Stimulated activated CD8-positive, alpha-beta memory T cell treated with anti-CD3 and anti-CD28 coated beads, Interleukin-12 subunit alpha, Interleukin-12 subunit beta, amount 100 ng/mL, for 4 hours (primary cell): ENCODE measurements around the gene GNB1L.
"Not testable (repeated sequence)": the region's sequence is repeated elsewhere in the genome, so short reads cannot be mapped to it uniquely, and the experiment has no call there.

Experiments
- DNase-seq: peaks from one replicate; pipeline ENCODE4 v3.0.0-alpha.2; 2020; ENCODE audit warnings: low read depth

Gene GNB1L

DNA sequence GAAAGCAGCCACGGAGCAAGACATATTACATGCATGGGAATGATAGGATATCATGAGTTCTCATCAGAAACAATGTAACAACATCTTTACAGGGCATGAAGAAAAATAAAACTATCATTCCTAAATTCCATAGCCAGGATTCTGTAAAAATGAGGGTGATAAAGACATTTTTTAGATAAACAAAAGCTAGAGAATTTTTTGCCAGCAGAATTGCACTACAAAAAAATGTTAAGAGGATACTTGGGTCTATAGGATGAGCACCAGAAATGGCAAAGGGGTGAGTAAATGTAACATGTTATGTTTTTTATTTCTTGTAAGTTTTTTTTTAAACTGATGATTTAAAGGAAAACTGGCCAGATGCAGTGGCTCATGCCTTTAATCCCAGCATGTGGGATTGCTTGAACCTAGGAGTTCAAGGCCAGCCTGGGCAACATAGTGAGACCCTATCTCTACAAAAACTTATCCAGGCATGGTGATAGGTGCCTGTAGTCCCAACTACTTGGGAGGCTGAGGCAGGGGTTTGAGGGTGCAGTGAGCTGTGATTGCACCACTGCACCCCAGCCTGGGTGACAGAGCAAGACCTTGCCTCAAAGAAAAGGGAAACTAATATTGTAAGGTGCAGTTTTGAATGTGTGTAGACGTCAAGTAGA is 60.9 kb downstream of the GNB1L start:
- no peak for DNase-seq

DNA sequence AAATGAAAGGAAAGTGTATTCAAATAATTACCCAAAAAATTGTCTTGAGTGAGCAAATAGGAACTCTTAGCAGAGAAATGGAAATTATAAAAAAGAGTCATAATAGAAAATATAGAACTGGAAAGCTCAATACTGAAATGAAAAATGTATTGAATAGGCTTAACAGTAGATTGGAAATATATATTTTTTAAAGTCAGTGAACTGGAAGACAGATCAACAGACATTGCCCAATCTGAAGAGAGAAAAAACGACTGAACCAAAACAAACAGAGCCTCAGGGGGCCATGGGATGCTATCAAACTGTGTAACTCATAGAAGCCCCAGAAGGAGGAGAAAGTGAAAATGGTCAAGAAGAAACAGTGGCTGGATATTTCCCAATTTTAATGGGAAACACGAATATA is 61.5 kb downstream of the GNB1L start:
- no peak for DNase-seq

DNA sequence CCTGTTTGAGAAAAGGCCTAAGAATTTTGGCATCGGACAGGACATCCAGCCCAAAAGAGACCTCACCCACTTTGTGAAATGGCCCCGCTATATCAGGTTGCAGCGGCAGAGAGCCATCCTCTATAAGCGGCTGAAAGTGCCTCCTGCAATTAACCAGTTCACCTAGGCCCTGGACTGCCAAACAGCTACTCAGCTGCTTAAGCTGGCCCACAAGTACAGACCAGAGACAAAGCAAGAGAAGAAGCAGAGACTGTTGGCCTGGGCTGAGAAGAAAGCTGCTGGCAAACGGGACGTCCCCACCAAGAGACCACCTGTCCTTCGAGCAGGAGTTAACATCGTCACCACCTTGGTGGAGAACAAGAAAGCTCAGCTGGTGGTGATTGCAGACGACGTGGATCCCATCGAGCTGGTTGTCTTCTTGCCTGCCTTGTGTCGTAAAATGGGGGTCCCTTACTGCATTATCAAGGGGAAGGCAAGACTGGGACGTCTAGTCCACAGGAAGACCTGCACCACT is 62.2 kb downstream of the GNB1L start:
- DNase-seq = not testable (repeated sequence)

DNA sequence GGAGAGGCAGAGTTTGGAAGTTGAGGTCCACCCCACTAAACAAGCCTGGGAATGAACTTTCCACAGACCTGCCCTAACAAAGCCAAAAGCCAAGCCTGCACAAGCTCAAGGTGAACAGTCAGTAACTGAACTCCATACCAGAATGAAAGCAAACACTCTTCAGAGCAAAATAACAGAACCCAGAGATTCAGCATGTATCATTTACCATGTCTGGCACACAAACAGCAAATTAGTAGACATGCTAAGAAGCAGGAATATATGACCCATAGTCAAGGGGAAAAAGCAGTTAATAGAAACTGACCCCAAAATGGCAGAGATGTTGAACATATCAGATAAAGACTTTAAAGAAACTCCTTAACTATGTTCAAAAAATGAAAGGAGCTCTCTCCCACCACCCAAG is 62.8 kb downstream of the GNB1L start:
- DNase-seq = no peak

DNA sequence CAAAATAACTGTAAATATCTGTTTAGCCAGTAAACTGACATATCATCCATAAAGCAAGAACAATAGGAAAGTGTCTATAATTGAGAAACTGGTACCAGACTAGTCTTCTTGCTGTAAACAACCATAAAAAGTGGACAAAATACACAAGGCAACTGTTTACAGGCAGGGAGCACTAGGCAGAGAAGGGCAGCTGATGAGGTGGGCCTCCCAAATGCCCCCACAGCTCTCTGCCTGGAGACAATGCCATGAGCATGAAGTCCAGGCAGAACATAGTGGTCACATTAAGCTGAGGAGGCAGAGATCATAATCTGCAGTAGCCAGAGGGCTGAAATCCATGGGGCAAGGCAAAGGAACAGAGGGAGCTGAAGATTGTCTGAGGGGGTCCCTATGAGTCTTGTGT is 63.4 kb downstream of the GNB1L start:
- no peak for DNase-seq

DNA sequence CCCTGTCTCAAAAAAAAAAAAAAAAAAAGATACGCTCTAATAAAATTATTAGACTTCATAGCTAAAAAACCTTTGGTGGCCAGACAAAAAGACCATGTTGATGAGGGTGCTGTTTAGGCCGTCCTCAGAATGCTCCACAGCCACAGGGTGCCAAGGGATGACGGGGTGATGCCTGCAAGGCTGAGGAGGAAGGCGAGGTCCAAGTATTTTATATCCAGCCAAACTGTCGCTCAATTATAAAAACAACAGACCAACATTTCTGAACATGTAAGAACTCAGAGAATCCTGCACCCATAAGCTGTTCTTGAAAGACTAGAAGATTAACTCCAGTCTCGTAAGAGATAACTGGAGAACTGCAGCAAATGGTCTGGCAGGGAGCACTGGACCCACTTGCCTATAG is 64.8 kb downstream of the GNB1L start:
- no peak for DNase-seq

DNA sequence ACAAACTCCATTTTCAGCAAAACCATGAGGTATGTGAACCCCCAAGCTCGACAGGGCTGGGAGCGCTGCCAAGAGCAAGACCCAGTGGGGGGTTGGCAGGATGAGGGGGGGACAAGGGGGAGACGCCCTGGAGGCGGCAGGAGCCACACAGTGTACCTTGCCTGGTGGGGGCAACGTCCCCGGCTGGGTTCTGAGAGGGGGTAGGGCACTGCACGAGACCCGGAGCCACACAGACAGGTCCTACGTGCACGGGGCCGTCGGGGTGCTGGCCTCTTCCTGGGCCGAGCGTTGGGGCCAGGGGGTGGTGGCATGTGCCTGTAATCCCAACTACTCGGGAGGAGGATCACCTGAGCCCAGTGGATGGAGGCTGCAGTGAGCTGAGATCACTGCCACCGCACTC is 65.3 kb downstream of the GNB1L start:
- no peak for DNase-seq

DNA sequence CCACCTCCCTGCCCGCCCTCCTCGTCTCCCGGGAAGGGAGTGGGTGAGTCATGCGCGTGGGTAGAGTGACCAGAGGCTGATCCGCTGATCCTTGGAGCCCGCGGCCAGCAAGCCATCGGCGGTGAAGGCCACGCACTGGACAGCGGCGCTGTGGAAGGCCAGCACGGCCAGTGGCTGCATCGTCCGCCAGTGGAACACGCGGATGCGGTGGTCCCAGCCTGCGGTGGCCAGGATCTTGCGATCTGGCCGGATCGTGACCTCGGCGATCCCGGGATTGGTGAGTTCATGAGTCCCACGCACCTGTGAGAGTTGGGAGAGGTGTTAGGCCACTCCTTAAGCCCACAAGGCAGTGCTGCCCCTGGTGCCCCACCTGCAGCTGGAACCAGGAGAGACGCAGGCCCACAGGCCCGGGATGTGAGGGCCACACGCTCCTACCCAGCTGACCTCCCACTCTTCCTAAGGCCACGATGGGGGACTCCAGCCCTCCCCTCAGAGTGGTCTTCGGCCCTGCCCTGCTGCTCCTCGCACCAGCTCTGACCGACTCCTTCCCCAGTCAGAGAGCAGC is 65.9 kb downstream of the GNB1L start:
- DNase-seq = no peak

DNA sequence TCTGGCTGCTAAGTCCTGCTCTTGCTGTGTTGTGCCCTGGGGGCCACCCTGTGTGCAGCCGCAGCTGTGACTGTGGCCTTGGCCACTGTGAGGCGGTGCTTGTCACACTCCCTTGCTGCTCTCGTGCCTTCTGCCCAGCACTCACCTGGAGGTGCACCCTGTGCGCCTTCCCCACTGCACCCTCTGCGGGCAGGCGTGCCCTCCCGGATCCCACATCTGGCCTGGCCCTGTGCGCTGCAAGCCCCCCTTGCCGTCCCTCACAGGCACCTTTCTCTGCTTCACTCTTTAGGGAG is 66.9 kb downstream of the GNB1L start:
- DNase-seq = no peak

DNA sequence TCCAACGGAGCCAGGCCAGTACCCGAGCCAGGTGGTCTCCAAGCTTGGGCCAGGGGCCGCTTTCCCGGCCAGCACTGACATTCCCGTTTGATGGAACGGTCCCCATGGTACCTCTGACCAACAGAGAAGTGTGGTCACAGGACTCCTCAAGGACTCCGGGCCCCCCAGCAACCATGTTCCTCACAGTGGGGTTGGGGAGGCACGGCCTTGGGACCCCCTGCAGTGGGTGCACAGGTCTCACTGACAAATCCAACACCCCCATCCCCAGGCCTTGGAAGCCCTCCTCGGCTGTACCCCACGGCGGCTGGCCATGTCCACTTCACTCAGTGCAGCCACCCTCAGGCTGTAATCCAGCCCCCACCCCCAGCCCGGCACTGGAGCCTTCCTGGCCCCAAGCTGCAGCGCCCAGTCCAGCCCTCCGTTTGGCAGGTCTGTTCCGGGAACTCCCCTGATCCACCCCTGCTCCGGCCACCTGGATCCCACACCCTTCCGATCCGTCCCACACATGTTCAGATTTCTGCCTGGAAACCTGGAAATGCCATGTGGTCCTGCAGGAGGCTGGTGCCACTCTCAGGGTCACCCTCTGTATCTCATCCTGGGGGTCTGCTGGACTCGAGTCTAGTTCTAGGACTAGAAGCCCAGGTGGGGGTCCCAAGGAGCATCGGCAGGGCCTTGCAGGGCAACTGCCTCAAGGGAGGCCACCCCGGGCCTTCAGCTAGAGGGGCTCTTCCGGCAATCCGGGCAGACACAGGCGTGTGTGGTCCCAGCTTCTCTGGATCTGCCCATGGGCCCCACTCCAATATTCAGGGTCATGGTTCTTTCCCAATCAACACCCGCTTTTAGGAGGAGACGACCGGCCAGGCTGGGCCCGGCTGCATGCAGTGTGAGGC is 67.5 kb downstream of the GNB1L start:
- DNase-seq = no peak

DNA sequence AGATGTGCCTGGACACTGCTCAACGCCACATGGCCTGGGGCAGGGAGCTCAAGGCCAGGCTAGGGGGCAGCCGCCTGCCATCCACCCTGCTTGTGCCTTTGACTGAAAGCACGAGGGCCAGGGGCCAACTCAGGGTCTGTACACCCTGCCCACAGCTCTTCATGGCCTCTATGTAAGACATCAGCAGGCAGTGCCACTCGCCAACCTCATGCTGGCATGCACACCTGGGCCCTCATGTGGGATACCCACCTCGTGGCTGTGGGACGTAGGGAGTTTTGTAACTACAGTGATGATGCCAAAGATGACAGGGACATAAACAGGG is 68.4 kb downstream of the GNB1L start:
- no peak for DNase-seq

DNA sequence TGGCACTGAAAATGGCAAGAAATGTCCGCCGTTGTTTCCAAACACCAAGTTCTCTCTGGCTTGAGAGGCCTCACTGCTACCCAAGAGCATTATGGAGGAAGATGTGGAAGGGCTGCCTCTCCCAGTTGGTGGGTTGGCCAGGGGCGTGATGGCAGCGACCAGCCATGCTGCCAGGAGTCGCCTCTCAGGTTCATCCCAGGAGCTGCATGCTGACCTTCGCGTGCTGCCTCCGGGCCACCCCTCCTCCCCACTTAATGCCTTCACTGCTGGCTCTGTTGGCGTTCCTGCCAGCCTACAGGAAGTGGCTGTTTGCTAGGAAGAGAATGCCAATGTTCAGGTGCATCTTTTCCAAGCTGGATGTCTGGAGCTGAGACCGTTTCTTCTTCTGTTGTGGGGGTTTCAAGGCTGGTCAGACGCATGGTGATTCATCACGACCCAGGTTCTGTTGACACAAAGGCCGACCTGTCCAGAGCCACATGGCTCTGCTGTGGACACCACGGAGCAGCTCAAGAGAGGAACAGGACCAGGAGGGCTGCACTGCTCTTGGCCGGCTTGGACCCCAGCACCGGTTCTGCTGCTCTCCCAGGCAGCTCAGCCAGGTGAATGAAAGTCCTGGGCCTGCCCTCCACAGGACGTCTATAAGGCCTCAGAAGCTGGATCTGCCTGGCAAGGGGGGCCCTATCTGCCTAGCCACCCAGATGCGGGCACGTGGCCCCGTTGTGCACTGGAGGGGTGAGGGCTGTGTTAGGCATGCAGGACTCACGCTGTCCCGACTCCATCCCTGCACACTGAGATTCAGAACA is 69.0 kb downstream of the GNB1L start:
- no peak for DNase-seq

DNA sequence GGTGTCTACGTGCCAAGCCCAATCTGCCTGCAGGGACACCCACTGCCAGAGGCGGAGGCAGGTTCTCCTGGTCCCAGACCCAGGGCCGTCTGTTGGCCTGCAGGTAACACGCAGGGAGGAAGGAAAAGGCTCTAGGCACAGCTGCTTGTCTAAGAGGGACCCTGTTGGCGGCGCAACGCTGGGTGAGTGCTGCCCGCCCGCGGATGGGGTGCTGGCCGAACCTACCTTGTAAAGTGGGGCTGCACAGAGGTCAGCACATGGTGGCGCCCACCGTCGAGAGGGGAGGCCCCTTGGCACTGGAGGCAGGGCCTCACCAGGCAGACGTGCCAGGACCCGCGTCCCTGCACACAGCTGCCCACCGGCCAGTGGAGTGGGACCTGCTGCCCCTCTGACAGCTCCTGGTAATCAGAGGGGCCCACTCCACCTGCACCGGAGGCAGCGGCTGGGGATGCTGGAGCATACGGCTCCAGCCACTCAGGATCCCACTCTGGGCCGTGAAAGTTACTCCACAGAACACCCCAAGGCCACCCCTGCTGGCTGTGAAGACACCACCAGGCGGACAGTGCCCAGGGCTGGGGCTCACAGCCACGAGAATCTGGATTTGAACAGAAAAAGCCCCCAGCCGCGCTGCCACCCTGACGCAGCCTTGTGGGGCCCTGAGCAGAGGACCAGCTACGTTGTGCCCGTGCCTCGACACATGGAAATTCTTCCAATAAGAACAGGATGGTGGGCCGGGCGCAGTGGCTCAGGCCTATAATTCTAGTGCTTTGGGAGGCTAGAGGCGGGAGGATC is 70.1 kb downstream of the GNB1L start:
- no peak for DNase-seq

DNA sequence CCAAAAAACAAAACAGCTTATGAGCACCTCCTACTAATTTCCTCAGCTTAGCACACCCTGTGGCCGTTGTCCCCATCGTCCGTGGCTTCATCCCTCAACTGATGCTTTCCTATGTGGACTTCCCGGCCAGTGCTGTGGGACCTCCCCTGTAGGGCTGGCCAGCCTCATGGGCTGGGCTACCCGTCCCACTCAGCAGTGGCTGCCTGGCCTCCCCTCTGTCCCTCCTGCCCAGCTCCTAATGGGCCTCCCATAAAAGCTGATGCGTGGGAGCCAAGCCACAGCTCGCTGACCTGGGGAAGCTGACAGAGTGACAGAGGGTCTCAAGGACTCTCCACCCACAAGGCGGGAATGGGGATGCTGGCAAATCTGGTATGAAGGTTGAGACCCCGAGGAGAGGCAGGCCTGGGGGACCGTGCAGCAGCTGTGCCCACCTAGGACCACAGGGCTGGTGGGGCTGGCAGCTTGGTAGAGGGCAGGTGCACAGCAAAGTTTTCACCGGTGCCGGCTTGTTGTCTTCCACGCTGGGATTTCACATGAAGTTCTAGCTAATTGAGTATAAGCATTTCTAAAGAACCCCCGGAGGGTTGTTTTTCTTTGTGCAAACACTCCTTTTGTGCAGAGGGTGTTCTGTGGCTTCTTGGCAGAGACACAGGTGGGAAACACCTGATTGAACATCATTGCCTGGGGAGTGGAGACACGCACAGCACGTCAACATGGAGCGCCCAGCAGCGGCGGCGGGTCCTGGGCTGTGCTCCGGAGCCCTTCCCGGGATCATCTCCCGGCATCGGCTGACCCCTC is 70.9 kb downstream of the GNB1L start:
- DNase-seq = no peak

DNA sequence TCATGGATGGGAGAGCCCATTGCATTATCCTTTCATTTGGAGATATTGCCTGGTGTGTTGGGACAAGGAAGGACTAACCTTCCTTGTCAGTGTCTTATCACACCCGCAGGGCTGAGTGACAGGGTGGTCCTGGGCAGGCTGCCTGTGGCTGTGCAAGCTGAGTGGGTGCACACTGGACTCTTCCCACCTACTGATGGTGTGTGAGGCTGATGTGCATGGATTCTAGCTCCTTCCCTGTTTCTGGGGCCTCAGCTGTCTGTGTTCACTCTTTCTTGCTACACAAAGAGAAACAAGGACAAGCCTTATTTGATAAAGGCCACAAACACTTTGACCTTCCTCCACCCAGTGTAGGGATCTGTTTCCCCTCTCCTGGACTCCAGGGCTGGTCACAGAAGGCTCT is 72.1 kb downstream of the GNB1L start:
- no peak for DNase-seq

DNA sequence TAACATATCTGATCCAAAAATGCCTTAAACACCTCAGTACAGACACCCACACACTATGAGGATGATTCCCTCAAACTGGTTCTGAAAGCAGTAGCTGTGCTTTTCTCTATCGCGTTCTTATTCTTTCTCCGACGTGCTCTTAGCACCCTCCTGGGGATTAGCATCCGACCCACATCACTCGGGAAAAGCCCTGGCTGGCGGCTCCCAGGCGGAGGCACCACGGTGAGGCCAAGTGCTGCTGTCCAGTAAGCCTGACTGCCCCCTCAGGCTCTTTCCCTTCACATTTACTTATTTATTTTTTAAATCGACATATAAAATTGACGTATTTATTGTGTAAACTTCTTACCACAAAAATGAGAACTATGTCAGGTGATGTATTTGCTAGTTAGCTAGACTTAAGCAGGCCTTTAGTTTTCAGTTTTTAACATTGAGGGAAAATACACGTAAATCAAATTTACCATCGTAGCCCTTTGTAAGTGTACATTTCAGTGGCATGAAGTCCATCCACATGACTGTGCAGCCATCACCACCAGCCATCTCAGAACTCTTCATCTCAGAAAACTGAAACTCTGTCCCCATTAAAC is 74.9 kb downstream of the GNB1L start:
- DNase-seq = no peak

DNA sequence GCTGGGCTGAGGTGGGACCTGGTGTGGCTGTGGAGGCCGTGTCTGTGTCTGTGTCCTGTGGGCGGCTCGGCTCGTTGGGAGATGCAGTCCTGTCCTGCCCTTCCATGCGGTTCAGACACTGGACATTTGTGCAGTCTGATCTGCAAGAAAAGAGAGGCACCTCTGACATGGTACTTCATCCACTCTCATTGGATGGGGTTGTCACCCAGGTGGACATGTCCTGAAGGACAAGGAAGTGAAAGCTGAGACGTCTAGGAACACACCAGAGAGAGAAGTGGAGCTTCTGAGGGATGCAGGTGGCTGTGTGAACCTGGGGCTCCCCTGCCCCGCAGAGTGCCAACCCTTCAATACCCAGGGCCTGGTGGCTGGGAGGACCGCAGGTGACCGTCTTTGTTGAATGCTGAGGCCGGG is 75.7 kb downstream of the GNB1L start:
- no peak for DNase-seq

DNA sequence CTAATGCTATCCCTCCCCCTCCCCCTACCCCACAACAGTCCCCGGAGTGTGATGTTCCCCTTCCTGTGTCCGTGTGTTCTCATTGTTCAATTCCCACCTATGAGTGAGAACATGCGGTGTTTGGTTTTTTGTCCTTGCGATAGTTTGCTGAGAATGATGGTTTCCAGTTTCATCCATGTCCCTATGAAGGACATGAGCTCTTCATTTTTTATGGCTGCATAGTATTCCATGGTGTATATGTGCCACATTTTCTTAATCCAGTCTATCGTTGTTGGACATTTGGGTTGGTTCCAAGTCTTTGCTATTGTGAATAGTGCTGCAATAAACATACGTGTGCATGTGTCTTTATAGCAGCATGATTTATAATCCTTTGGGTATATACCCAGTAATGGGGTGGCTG is 77.5 kb downstream of the GNB1L start:
- not testable (repeated sequence) for DNase-seq

DNA sequence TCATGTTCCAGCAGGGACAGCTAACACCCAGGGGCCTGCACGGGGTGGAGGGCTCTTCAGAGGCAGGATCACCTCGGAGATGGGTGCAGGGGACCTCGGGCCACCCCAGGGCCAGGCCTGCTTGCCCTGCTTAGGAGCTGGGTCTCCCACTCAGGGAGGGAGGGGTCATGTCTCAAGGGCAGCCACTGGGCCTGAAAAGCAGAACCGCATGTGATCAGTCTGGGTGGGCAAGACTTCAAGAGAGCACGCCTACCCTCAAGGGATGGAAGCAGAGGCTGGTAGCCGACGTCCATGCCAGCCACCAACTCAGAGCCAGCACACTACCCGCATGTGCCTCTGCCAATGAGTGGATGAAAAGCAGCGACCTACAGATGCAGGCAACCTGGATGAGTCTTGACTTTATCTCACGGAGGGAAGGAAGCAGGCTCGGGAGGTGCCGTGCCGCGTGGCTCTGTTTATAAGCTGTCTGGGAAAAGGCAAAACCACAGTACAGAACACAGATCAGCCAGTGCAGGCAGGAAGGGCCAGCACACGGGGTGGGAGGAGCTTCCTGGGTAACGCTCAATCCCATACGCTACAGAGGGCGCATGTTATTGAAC is 78.1 kb downstream of the GNB1L start:
- DNase-seq = no peak
